ENCODE results near the gene OR6K2. TPM values are rescaled to one million over a fixed set of nuclear protein-coding genes. Genes with fewer than 3 reads are reported as not detected.

Gene OR6K2
- total RNA-seq, 1 experiment from 2014 or later = not detected

- DNase-seq (ENCODE audit: low read depth in 1 of 2, low spot score in 2 of 2) = no peak
- Histone ChIP-seq H3K27ac (no peak overlapping the region), H3K4me1 (replicated peaks) (no peaks in the 10 kb centered on the region)
Observed at GRCh38 chr1:158666037-158666436, 34.4 kb downstream of the OR6K2 start.

GRCh38 chr1:158654571-158654970 lies 45.9 kb downstream of the OR6K2 start:
- Histone ChIP-seq H3K27me3 (replicated peaks) (peaks cover 4% of the 10 kb centered on the region; the same call in 1 of the 2 replicates), H3K4me1 (replicated peaks) (no peaks in the 10 kb centered on the region), H3K4me3 (no peak overlapping the region), H3K9me3 (replicated peaks) (no peaks in the 10 kb centered on the region), H3K36me3 (no peaks in the 10 kb centered on the region), H3K27ac (no peak overlapping the region)
- DNase-seq (ENCODE audit: low read depth in 1 of 2, low spot score in 2 of 2) = no peak

More at GRCh38 chr1:158666037-158666436, 34.4 kb downstream of the OR6K2 start:
- H3K36me3 ChIP-seq = no peaks in the 10 kb centered on the region
- no peak overlapping the region for H3K4me3 ChIP-seq
- H3K9me3 ChIP-seq (replicated peaks) = 0 out of 2 replicates have a peak, but pooled peaks cover 2% of the 10 kb centered on the region
- peaks cover 3% of the 10 kb centered on the region; the same call in 1 of the 2 replicates for H3K27me3 ChIP-seq (replicated peaks)

GRCh38 chr1:158654086-158654485 lies 46.4 kb downstream of the OR6K2 start:
- H3K4me1 ChIP-seq (replicated peaks) = no peaks in the 10 kb centered on the region
- H3K9me3 ChIP-seq (replicated peaks) = no peaks in the 10 kb centered on the region
- H3K27me3 ChIP-seq (replicated peaks) = peaks cover 4% of the 10 kb centered on the region; the same call in 1 of the 2 replicates
- no peak overlapping the region for H3K27ac ChIP-seq
- no peak overlapping the region for H3K4me3 ChIP-seq
- no peak for DNase-seq (ENCODE audit: low read depth in 1 of 2, low spot score in 2 of 2)
- no peaks in the 10 kb centered on the region for H3K36me3 ChIP-seq

GRCh38 chr1:158652721-158653334 lies 47.6 kb downstream of the OR6K2 start:
- DNase-seq (ENCODE audit: low read depth in 1 of 2, low spot score in 2 of 2) = no peak
- H3K36me3 ChIP-seq = no peaks in the 10 kb centered on the region
- no peak overlapping the region for H3K27ac ChIP-seq
- no peak overlapping the region for H3K4me3 ChIP-seq
- H3K27me3 ChIP-seq (replicated peaks) = peaks cover 4% of the 10 kb centered on the region; the same call in 1 of the 2 replicates
- H3K9me3 ChIP-seq (replicated peaks) = no peaks in the 10 kb centered on the region
- H3K4me1 ChIP-seq (replicated peaks) = no peaks in the 10 kb centered on the region

Other genes starting within 250 kb of the OR6K2 start
- gene OR10K1, start 238.8 kb downstream of the OR6K2 start, total RNA-seq (2014; rRNA removed; shearing (Covaris generic)) = not detected in 2 replicates
- gene OR10R2, start 228.4 kb downstream of the OR6K2 start, total RNA-seq (2014; rRNA removed; shearing (Covaris generic)) = not detected in 2 replicates
- gene OR6Y1, start 146.2 kb downstream of the OR6K2 start, total RNA-seq (2014; rRNA removed; shearing (Covaris generic)) = not detected in 2 replicates
- not detected in 2 replicates for gene OR6P1, start 130.1 kb downstream of the OR6K2 start, total RNA-seq (2014; rRNA removed; shearing (Covaris generic))
- gene OR10X1, start 120.8 kb downstream of the OR6K2 start, total RNA-seq (2014; rRNA removed; shearing (Covaris generic)) = not detected in 2 replicates
- gene OR10Z1, start 95.4 kb downstream of the OR6K2 start, total RNA-seq (2014; rRNA removed; shearing (Covaris generic)) = not detected in 2 replicates
- not detected in 2 replicates for gene SPTA1, start 13.9 kb downstream of the OR6K2 start, total RNA-seq (2014; rRNA removed; shearing (Covaris generic))
- not detected in 2 replicates for gene OR6K3, start 20.1 kb upstream of the OR6K2 start, total RNA-seq (2014; rRNA removed; shearing (Covaris generic))
- gene OR6K6, start 54.1 kb upstream of the OR6K2 start, total RNA-seq (2014; rRNA removed; shearing (Covaris generic)) = not detected in 2 replicates
- gene OR6N1, start 71.5 kb upstream of the OR6K2 start, total RNA-seq (2014; rRNA removed; shearing (Covaris generic)) = not detected in 2 replicates
- not detected in 2 replicates for gene OR6N2, start 80.6 kb upstream of the OR6K2 start, total RNA-seq (2014; rRNA removed; shearing (Covaris generic))
- gene MNDA, start 130.7 kb upstream of the OR6K2 start, total RNA-seq (2014; rRNA removed; shearing (Covaris generic)) = not detected in 2 replicates
- not detected in 2 replicates for gene PYHIN1, start 230.9 kb upstream of the OR6K2 start, total RNA-seq (2014; rRNA removed; shearing (Covaris generic))